Activated T-helper 17 cell treated with anti-CD3 and anti-CD28 coated beads, Interleukin-2, amount 50 U/mL, for 72 hours (primary cell): ENCODE measurements around the gene FOXI3. TPM values are rescaled to one million over a fixed set of nuclear protein-coding genes. Genes with fewer than 3 reads are reported as not detected.
"Not testable (repeated sequence)": the region's sequence is repeated elsewhere in the genome, so short reads cannot be mapped to it uniquely, and the experiment has no call there.

Source experiments
- ATAC-seq: fragments of 150-1000 bp; cut with Tn5 transposase; replicated peaks from 2 replicates; pipeline ENCODE4 v1.10.0; 2021; ENCODE audit warnings: mild to moderate bottlenecking, moderate library complexity
- H3K27ac Mint-ChIP-seq: one replicate; pipeline ENCODE4 v1.8.0; 2022; ENCODE audit warnings: mixed read lengths
- H3K27me3 Mint-ChIP-seq: one replicate; pipeline ENCODE4 v1.8.0; 2022; ENCODE audit warnings: mixed read lengths
- H3K36me3 Mint-ChIP-seq: one replicate; pipeline ENCODE4 v1.8.0; 2022; ENCODE audit warnings: low read depth, mild to moderate bottlenecking, mixed read lengths
- H3K4me1 Mint-ChIP-seq: one replicate; pipeline ENCODE4 v1.8.0; 2022; ENCODE audit warnings: mixed read lengths
- H3K4me3 Mint-ChIP-seq: one replicate; pipeline ENCODE4 v1.8.0; 2022; ENCODE audit warnings: mild to moderate bottlenecking, mixed read lengths
- H3K9me3 Mint-ChIP-seq: one replicate; pipeline ENCODE4 v1.8.0; 2022; ENCODE audit warnings: mixed read lengths
- total RNA-seq, 2 donors: library from RNA; stranded (reverse); gene quantifications; one replicate each; pipeline ENCODE4 v1.2.3, GENCODE V29; 2022

FOXI3 gene
- total RNA-seq, 2 donors from 2014 or later, result not detected

DNA sequence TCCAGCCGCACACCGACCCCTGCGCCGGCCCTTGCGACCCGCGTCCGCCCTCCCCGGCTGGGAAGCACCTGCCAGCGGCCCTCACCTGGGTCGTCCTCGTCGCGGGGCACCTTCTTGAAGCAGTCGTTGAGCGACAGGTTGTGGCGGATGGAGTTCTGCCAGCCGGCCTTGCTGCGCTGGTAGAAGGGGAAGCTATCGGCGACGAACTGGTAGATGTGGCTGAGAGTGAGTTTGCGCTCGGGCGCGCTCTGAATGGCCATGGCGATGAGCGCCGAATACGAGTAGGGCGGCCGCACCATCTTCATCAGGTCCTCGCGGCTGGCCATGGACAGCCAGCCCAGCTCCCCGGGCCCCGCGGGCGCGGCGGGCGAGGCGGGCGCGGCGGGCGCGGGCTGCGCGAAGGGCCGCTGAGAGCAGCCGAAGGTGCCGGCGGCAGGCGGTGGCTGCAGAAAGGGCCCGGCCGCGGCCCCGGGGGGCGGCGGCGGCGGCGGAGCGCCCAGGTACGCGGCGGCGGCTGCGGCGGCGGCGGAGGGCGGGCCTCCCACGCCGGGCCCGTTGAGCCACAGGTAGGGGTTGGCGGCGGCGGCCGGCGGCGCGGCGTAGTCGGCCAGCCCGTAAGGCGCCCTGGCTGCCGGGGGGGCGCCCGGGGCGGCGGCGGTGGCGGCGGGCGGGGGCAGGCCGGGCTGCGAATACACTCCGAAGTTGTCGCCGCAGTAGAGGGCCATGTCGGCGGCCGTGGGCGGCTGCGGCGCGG, 505 bp downstream of the FOXI3 start:
- Mint-ChIP-seq H3K27me3 (peaks cover 47% of the 10 kb centered on the region), H3K4me1 (no peaks in the 10 kb centered on the region), H3K9me3 (no peaks in the 10 kb centered on the region), H3K4me3 (peak overlapping the region; percentile 45), H3K27ac (no peak overlapping the region), H3K36me3 (no peaks in the 10 kb centered on the region)
- ATAC-seq, result peak; percentile 35

DNA sequence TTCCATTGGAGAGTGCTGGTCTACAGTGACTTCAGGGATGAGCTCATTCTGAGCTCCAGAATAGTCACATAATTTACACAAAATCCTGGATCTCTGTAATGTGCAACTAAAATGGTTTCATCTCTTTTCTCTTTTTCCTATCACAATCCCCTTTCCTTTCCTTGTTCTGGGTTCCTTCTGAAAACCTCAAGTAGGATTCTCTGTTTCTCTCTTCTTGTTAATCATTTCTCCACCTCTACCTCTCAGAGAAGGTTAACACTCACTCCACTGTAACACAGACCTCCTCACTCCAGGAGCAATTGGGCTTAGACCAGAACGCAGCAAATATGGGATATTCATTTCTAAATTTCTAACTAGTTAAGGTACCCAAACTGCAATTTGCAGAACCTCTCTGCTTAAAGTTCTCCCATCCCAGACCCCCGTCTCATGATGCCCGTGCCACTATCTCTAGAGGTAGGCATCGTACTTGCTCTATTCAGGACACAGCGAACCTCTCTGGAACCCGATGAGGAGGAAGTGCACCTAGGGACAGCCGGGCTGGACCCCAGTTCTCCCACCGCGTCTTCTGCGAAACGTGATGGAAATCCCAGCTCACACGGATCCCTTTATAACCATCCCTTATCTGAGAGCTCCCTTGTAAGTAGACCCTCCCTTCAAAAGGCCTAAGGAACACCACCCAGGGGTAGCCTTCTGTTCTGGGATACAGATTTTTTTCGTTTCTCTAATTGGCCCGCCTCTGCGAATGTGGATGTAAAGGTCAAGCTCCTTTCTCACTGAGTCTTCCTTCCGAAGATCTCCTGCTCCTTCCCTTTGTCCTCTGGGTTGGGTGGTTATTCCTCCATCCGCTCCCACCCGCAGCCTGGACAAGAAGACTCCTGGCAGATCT, 1.3 kb downstream of the FOXI3 start:
- Mint-ChIP-seq H3K27me3 (peaks cover 45% of the 10 kb centered on the region), H3K4me3 (peak overlapping the region; percentile 45), H3K27ac (no peak overlapping the region), H3K4me1 (no peaks in the 10 kb centered on the region), H3K9me3 (no peaks in the 10 kb centered on the region), H3K36me3 (no peaks in the 10 kb centered on the region)
- ATAC-seq, result no peak

DNA sequence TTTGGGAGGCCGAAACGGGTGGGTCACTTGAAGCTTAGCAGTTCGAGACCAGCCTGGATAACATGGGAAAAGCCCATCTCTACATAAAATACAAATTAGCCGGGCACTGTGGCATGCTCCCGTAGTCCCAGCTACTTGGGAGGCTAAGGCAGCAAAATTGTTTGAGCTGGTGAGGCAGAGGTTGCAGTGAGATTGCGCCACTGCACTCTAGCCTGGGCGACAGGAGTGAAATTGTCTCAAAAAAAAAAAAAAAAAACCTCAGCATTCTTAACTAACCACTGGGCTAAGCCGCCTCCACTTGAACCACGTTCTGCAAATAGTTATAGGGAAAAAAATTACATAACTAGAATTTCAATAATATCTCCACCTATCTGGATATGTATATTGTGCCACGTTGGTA, 2.3 kb downstream of the FOXI3 start:
- Mint-ChIP-seq H3K27ac (no peak overlapping the region), H3K4me3 (no peak overlapping the region), H3K9me3 (no peaks in the 10 kb centered on the region), H3K27me3 (peaks cover 42% of the 10 kb centered on the region), H3K36me3 (no peaks in the 10 kb centered on the region), H3K4me1 (no peaks in the 10 kb centered on the region)
- ATAC-seq, result no peak

DNA sequence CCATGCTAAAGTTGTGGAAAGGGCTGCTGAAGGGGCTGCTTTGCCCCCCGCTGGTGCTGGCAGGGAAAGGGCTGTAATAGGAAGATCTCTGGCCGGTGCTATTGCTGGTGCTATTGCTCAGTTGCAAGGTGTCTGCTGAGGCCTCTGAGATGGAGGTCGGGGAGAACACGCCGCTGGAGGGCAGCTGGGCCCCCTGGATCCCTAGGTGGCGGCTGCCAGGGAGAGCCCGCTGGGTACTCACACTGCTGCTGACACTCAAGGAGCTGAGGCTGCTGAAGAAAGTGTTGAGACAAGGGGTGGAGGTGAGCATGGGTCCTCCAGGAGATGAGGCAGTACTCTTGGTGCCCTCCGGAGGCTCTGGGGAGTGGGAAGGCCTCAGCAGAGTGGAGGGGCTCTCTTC, 4.2 kb downstream of the FOXI3 start:
- Mint-ChIP-seq H3K4me3 (no peak overlapping the region), H3K9me3 (no peaks in the 10 kb centered on the region), H3K36me3 (no peaks in the 10 kb centered on the region), H3K4me1 (no peaks in the 10 kb centered on the region), H3K27me3 (peaks cover 39% of the 10 kb centered on the region), H3K27ac (no peak overlapping the region)
- no peak for ATAC-seq

DNA sequence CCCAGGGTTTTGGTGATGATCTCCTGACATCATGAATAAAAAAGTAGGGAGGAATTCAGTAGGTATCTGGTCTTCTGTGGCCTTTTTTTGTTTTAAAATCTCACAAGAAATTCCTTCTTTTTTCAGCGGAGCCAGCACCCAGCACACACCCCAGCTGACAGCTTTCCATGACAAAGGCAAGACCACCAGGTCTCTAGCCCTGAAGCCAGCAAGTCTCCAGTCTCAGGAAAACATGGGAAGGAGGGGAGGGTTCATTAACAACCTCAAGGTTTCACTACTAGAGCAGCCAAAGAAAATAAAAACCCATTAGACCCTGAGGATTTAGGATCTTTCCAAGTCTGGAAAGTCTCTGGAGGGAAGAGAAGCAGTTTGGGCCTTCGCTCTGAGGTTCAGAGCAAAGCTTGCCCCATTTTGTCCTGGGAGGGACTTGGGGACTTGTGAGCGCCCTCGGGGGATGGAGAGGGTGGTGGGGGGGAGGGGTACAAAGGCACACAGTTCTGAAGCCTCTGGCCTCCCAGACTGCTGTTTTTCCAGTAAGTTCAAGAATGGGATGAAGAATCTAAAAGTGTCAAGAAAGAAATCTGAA, 9.0 kb downstream of the FOXI3 start:
- no peak overlapping the region for H3K4me3 Mint-ChIP-seq
- H3K9me3 Mint-ChIP-seq, result no peaks in the 10 kb centered on the region
- peaks cover 37% of the 10 kb centered on the region for H3K27me3 Mint-ChIP-seq

DNA sequence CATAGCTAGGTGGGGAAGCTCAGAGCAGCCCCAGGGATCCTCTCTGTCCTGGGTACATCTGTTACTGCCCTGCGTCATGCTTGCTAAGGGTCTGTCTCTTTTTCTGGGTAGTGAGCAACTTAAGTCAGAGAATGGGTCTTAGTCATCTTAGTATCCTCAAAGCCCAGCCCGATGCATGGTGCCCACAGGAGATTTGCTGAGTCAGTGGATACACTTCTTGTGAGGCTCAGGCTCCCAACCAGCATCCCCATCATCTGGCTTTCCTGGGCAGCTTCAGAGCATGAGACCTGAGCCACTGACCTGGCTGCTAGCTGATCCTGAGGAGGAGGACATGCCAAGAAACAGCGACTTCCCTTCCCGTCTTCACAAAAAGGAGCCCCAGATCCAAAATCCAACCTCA, 10.0 kb downstream of the FOXI3 start:
- H3K36me3 Mint-ChIP-seq, result no peaks in the 10 kb centered on the region
- no peak overlapping the region for H3K27ac Mint-ChIP-seq
- no peaks in the 10 kb centered on the region for H3K4me1 Mint-ChIP-seq
- no peaks in the 10 kb centered on the region for H3K9me3 Mint-ChIP-seq
- no peak overlapping the region for H3K4me3 Mint-ChIP-seq
- H3K27me3 Mint-ChIP-seq, result peaks cover 28% of the 10 kb centered on the region
- no peak for ATAC-seq

More for the DNA sequence above, 9.0 kb downstream of the FOXI3 start:
- ATAC-seq, result no peak
- no peak overlapping the region for H3K27ac Mint-ChIP-seq
- H3K4me1 Mint-ChIP-seq, result no peaks in the 10 kb centered on the region
- no peaks in the 10 kb centered on the region for H3K36me3 Mint-ChIP-seq

DNA sequence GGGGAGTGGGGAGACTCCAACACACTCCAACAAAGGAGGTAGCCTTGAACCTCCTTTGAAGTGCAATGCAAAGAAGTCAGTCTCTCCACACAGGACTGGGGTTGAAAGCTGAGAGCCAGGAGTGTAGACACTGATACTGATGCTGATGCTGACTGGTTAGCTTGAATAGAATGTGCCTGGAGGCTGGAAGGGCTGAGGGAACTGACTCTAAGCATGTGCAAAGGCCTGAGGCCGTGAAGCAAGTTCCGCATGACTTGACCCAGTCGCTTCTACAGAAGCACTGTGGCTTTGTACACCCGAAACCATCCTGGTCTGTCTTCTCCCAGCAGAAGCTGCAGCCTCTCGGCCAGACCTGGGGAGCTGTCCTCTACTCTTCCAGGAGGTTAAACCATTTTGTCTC, 10.4 kb downstream of the FOXI3 start:
- H3K4me3 Mint-ChIP-seq, result no peak overlapping the region
- ATAC-seq, result no peak
- no peaks in the 10 kb centered on the region for H3K4me1 Mint-ChIP-seq
- no peak overlapping the region for H3K27ac Mint-ChIP-seq
- H3K36me3 Mint-ChIP-seq, result no peaks in the 10 kb centered on the region
- H3K9me3 Mint-ChIP-seq, result no peaks in the 10 kb centered on the region
- peaks cover 28% of the 10 kb centered on the region for H3K27me3 Mint-ChIP-seq

DNA sequence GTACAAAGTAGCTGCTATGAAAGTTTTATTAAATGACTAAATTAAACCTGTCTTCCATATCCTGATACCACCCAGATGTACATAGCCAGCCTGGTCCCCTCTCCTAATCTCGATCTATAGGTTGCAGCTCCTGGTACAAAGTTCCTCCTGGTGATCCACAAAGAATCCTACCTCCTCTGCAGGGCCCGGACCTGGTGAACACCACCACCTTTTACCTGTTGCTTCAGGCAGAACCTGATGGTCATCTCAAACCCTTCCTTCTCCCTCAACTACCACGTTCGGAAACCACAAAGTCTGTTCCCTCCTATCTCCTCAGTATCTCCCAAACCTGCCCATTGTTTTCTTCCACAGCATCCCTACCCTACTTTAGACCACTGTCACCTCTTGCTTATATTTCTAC, 15.5 kb downstream of the FOXI3 start:
- Mint-ChIP-seq H3K27ac (no peak overlapping the region), H3K4me1 (no peaks in the 10 kb centered on the region), H3K9me3 (no peaks in the 10 kb centered on the region), H3K36me3 (no peaks in the 10 kb centered on the region), H3K27me3 (peaks cover 34% of the 10 kb centered on the region), H3K4me3 (no peak overlapping the region)
- ATAC-seq, result no peak

DNA sequence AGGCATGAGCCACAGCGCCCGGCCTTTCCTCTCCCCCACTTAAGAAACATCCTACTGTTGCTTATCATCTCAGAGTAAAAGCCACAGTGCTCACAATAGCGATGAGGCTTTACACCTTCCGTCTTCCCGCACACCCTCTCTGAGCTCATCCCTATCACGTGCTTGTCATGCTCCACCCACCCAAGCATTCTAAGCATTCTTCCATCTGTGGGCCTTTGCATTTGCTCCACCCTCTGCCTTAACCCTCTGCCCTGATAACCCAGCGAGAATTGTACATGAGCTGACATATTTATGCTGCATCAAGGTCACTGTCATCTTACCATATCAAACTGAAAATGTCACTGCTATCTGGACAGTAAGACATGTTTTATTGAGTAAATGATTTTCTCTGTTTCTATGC, 22.6 kb downstream of the FOXI3 start:
- no peak for ATAC-seq
- peaks cover 3% of the 10 kb centered on the region for H3K27me3 Mint-ChIP-seq
- H3K4me3 Mint-ChIP-seq, result no peak overlapping the region
- no peaks in the 10 kb centered on the region for H3K4me1 Mint-ChIP-seq
- H3K9me3 Mint-ChIP-seq, result no peaks in the 10 kb centered on the region
- H3K36me3 Mint-ChIP-seq, result no peaks in the 10 kb centered on the region
- no peak overlapping the region for H3K27ac Mint-ChIP-seq

DNA sequence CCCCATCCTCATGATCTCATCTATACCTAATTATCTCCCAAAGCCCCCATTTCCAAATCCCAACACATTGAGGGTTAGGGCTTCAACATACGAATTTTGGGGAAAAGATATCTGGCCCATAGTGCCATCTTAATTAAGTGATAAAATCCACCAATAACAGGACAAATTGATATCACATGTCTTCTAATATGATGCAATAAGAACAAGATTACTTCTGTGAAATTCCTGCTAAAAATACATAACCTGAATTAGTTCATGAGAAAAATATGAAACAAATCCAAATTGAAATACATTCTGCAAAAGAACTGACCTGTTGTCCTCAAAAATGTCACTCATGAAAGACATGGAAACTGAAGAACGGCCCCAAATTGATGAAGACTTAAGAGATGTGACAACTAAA, 28.8 kb downstream of the FOXI3 start:
- Mint-ChIP-seq H3K36me3 (no peaks in the 10 kb centered on the region), H3K27ac (no peak overlapping the region), H3K27me3 (peaks cover 7% of the 10 kb centered on the region), H3K4me1 (no peaks in the 10 kb centered on the region), H3K9me3 (no peaks in the 10 kb centered on the region), H3K4me3 (no peak overlapping the region)
- no peak for ATAC-seq

DNA sequence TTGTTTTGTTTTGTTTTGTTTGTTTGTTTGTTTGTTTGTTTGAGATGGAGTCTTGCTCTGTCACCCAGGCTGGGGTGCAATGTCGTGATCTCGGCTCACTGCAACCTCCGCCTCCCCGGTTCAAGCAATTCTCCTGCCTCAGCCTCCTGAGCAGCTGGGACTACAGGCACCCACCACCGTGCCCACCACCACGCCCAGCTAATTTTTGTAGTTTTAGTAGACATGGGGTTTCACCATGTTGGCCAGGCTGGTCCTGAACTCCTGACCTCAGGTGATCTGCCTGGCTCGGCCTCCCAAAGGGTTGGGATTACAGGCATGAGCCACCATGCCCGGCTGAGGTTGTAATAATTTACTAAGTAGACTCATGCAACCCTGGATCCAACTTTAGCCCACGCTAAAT, 33.4 kb downstream of the FOXI3 start:
- H3K27ac Mint-ChIP-seq, ATAC-seq, H3K4me3 Mint-ChIP-seq, H3K36me3 Mint-ChIP-seq, H3K4me1 Mint-ChIP-seq, H3K9me3 Mint-ChIP-seq: not testable (repeated sequence)
- H3K27me3 Mint-ChIP-seq, result peaks cover 23% of the 10 kb centered on the region

DNA sequence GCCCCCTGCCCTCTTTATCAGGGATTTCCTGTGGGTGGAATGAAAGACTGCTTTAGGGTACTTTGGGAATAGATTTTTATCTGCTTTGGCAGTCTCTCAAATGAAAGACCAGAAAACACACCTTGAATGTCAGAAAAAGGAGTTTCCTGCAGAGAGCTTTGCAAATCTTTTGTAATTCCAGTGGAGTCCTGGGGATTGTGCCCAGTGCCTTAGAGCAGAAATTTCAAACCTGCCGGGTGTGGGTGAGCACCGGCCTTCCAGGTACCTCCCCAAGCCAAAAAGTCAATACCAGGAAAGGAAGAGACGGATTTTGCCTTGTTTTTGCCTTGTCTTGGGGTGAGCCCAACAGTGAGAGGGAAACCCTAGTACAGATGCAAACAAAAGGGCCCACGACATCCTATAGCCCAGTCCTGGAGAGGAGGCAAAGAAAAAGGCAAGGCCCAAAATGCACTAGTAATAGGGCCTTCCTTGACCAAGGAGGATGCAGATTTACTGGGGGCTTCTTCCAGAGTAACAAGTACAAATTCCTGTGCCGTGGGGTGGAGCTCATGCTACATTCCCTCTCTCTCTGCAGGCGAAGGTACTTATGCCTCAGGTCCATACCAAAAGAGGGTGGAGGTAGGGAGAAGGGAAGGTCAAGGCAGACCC, 36.4 kb downstream of the FOXI3 start:
- Mint-ChIP-seq H3K4me1 (no peaks in the 10 kb centered on the region), H3K27me3 (peaks cover 16% of the 10 kb centered on the region), H3K9me3 (no peaks in the 10 kb centered on the region), H3K27ac (no peak overlapping the region), H3K4me3 (no peak overlapping the region), H3K36me3 (no peaks in the 10 kb centered on the region)
- no peak for ATAC-seq

DNA sequence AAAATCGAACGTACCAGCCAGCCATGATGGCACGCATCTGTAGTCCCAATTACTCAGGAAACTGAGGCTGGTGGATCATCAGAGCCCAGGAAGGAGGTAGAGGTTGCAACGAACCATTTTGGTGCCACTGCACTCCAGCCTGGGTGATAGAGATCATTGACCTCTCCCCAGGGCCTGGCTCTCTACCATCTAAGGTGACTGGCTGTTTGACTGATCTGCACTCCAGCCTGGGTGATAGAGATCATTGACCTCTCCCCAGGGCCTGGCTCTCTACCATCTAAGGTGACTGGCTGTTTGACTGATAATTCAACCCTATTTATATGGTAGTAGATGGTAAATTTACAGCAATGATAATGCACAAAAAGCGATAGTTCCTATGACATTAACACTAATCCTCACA, 43.6 kb downstream of the FOXI3 start:
- H3K4me3 Mint-ChIP-seq, H3K27me3 Mint-ChIP-seq, H3K27ac Mint-ChIP-seq, H3K4me1 Mint-ChIP-seq, H3K36me3 Mint-ChIP-seq, ATAC-seq, H3K9me3 Mint-ChIP-seq: not testable (repeated sequence)

DNA sequence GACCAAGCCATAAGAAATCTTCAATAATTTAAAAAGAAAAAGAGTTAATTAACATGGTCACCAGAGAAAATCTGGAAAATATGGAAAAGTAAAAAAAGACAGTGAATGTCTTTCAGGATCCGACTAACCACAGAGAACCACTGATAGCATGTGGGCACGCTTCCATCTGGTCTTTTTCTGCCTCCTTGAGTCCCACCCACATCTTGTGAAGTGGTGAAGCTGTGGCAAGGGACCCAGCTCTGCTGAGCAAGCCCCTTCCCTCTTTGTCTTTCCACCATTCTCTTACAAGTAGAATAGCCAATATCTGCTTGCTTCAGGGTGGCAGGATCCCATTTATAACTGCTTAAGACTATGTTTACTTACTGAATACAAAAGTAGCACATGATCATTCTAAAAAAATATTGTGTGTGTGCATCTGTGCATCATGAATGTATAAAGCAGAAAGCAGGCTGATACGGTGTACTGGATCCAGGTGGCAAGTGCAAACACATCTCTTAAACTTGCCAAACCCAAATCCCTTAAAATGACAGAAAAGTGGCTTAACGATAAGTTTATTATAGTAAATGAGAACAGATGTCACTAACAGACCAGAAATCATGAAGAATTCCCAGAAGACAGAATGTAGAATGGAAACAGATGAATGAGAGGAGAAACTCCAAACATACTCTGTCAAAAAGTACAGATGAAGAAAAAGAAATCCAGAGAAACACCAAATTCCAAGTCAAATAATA, 52.3 kb downstream of the FOXI3 start:
- no peaks in the 10 kb centered on the region for H3K4me1 Mint-ChIP-seq
- no peaks in the 10 kb centered on the region for H3K36me3 Mint-ChIP-seq
- peaks cover 11% of the 10 kb centered on the region for H3K27me3 Mint-ChIP-seq
- H3K9me3 Mint-ChIP-seq, result no peaks in the 10 kb centered on the region
- H3K27ac Mint-ChIP-seq, result no peak overlapping the region
- ATAC-seq, result no peak
- no peak overlapping the region for H3K4me3 Mint-ChIP-seq
